GM18867 (cell line): ENCODE measurements around the gene TXNDC8.
A peak's percentile ranks its signal among the peaks of the same experiment; 100 is the strongest.
"Not testable (repeated sequence)": the region's sequence is repeated elsewhere in the genome, so short reads cannot be mapped to it uniquely, and the experiment has no call there.

Experiments
- ATAC-seq: cut with Tn5 transposase; IDR thresholded peaks from one replicate; pipeline ENCODE4 v1.9.1; 2021; ENCODE audit warnings: mild to moderate bottlenecking, moderate library complexity; ENCODE audit not compliant: unreplicated experiment

The TXNDC8 gene

DNA sequence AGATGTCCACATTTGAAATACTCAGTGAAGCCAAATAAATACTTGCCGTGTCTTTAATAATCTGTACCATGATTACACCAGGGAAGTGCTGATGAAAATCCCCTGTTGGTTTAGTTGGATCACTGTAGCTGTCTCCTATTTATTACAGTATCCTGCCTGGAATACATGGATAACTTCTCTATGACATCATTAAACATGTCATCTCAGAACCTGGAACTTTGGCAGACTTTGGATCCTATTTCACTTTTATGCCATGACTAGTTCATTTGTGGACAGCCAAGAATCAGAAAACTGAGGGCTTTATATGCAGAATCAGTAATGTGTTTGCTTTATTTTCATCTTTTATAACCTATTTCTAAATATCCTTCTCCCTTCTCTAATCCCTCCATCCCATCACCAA is at the start of gene TXNDC8:
TXNDC8 (minus strand) TSS at position 137 of the 400 bp plus-strand sequence.
- ATAC-seq, result no peak

DNA sequence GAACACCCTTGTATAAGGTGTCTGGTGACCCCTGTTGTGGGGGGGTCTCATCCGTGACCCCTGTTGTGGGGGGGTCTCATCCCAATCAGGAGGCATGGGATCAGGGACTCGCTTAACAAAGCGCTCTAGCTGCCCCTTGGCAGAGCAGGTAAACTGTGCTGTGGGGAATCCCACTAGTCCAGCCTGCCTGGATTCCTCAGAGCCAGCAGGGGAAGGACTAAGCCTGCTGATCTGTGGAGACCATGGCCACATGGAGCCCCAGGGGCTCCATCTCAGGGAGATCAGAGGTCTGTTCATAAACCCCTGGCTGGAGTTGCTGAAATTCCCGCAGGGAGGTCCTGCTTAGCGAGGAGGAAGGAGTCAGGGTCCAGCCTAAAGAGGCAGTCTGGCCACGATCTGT is 45.8 kb upstream of the TXNDC8 start:
- ATAC-seq, result no peak

DNA sequence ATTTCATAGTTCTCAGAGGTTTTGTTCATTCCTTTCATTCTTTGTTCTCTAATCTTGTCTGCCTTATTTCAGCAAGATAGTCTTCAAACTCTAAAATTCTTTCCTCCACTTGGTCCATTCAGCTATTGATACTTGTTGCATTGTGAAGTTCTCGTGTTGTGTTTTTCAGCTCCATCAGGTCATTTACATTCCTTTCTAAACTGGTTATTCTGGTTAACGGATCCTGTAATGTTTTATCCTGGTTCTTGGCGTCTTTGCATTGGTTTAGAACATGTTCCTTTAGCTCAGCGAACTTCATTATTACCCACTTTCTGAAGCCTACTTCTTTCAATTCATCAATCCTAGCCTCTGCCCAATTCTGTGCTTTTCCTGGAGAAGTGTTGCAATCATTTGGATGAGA is 45.1 kb upstream of the TXNDC8 start:
- no peak for ATAC-seq

DNA sequence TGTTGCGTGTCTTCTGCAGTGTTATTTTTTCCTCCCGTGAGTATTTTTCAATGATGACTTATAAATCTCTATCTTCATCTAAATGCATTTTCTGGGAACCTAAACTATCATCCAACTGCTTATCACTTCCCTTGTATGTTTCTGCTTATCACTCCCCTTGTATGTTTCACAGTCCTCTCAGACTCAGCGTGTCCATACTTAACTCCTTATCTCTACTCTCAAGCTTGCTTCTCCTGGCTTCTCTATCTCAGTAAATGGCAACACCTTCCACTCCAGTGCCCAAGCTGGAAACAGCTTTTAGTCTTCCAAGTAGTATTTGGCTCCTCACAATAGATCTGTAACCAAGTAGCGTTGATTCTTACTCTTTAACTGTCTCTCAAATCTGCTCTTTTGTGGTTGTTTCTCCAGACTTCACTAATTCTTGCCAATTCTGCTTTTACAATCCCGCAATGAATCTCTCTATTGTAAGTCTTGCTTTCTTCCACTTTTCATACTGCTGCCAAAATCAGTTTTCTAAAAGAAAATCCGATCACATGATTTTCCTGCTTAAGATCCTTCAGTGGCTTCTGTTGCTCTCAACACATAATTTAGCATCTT is 33.8 kb upstream of the TXNDC8 start:
- no peak for ATAC-seq

DNA sequence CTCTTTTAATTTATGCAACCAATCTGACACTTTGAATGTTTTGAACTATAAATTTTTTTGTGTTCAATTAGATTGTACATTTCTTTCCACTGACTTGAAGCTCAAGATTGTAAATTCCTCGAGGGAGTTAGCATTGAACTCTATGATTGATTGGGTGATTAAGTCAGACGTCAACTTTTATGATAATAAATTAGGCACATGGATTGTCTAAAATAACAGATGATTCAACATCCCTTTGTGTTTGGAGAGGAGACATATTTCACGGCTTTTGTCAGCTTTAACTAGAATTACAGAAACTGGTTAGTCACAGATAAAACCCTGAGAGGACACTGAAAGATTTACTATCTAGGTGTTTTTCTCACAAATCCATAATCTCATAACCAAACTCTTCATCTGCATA is 32.7 kb upstream of the TXNDC8 start:
- ATAC-seq, result no peak

DNA sequence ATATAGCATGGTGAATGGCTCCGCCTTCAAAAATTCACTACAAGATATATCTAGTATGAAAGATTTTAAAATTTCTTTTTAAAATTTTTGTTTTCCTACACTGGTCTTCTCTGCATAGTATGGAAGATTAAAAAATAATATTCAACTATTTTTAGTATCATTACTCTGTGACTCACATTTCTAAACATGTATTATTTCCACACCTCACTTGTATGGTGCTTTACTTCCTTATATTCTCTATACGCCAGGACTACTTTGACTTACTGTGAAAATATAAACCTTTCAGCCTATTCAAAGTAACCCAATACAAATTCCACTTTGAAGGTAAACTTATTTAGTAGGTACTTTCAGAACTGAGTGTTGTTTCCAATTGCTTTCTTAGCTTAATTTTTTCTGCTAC is 26.8 kb upstream of the TXNDC8 start:
- ATAC-seq, result no peak

DNA sequence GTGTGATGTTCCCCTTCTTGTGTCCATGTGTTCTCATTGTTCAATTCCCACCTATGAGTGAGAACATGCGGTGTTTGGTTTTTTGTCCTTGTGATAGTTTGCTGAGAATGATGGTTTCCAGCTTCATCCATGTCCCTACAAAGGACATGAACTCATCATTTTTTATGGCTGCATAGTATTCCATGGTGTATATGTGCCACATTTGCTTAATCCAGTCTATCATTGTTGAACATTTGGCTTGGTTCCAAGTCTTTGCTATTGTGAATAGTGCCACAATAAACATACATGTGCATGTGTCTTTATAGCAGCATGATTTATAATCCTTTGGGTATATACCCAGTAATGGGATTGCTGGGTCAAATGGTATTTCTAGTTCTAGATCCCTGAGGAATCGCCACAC is 21.3 kb upstream of the TXNDC8 start:
- ATAC-seq, result not testable (repeated sequence)

DNA sequence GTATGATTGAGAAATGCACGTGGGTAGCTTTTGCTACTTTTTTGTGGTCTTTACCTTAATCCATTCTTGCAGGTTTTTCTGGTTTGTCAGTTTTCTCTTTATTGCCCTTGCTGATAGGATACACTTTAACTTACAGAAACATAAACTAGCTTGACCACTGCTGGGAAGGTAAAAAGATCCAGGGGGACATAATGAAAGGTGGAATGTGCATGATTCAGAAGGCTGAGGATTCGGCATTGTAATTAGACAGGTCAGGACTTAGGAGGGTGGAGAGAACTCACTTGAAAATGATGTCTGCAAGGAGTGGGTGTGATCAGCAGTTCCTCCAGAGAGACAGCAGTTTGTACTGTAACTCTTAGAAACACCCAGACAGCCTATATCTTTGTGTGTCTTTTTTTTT is 19.8 kb upstream of the TXNDC8 start:
- ATAC-seq, result no peak

DNA sequence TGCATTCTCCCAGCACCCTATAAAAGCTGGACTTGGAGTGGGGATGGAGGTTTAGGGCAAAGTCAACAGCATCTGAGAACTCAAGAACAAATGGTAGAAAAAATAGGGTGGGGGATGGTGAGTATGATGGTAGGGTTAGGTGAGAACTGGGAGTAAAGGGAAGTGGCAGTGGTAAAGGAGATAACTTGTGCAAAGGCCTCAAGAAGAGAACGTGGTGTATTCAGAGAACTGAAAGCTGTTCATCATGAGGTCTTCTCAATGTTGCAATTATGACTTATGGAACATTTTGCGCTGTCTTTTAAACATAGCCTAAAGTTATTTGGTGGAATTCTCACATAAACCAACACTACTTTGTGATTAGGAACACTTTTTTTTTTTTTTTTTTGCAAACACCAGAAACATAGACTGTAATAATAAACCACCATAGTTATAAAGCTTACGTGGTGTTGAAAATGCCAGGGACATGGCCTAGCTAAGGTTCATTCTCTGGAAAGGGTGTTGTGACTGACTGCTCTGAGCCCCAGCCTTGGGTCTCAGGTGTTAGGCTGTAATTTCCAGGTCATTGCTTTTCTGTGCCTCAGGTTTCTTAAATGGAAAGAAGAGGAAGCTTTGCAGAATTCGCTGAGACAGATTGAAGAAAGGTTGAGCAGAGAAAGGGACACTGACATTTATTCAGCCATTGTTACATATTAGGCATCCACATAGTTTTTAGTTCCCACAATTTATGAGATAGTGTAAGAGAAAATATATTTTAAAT is 19.2 kb upstream of the TXNDC8 start:
- no peak for ATAC-seq

DNA sequence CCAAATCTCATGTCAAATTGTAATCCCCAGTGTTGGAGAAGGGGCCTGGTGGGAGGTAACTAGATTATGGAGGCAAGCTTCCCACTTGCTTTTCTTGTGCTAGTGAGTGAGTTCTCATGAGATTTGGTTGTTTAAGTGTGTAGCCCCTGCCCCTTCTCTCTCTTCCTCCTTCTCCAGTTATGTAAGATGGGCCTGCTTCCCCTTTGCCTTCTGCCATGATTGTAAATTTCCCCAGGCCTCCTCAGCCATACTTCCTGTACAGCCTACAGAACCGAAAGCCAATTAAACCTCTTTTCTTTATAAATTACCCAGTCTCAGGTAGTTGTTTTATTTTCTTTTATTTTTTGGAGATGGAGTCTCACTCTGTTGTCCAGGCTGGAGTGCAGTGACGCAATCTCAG is 18.2 kb upstream of the TXNDC8 start:
- ATAC-seq, result no peak

DNA sequence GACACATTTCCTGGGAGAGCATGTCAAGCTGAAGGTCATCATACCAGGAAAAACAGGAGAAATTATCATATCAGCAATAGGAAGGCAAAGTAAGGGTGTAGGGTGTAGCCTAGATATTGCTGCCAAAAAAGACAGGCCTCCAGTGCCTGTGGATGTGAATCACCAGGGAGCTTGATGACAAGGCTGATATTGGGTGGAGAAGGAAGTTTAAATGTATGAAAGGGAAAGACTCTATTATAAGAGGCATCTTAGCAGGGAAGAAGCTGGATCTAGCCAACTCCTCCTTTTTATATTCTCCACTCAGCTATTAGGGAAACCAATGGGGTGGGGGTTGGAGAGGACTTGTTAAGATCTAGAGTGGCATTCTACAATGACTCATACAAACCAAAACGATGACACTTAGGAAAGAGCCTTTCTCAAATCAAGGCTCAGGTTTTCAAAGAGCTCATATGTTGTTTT is 13.4 kb upstream of the TXNDC8 start:
- ATAC-seq, result no peak

DNA sequence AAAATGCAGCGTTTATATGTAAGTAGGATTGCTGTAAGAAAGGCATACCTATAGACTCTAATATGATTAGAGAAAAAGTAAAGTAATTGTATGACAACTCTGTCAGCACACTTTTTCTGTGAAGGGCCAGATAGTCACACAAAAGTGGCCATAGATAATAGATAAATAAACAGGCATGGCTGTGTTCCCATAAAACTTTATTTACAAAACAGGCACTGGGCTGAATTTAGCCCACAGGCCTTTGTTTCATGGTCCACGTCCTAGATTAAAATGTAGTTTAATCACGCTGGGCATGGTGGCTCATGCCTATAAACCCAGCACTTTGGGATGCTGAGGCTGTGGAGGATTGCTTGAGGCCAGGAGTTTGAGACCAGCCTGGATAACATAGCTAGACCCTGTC is 8.7 kb upstream of the TXNDC8 start:
- ATAC-seq, result no peak

DNA sequence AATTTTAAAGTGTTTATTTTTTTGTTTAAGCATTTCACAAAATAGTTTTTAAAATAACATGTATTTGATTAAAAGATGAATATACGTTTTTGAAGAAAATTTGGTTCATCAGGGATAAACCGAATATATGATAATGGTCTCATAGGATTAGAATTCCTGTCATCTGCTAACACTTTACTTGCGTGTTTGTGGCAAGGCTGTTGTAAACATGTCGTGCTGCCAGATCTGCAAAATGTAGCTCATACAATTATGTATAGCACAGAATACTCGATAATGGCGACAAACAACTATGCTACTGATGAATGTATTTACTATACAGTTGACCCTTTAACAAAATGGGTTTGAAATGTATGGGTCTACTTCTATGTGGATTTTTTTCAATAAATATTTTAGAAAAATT is 7.2 kb upstream of the TXNDC8 start:
- no peak for ATAC-seq

DNA sequence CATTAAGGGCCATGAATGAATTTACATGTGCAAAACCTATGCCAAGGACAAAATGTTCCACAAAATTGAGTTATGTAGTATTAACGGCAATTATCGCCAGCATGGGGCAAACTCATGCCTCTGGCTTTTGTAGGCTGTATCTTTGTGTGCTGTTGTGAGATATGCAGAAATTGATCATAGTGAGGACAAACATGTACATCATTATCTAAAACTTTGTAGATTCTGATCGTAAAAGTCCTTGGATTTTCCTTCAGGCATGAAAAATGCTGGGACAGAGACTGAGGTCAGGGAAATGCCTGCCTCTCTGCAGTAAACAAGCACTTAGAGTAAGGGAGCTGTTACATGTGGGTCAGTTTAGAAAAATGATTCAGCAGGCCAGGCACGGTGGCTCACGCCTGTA is 5.9 kb upstream of the TXNDC8 start:
- no peak for ATAC-seq

DNA sequence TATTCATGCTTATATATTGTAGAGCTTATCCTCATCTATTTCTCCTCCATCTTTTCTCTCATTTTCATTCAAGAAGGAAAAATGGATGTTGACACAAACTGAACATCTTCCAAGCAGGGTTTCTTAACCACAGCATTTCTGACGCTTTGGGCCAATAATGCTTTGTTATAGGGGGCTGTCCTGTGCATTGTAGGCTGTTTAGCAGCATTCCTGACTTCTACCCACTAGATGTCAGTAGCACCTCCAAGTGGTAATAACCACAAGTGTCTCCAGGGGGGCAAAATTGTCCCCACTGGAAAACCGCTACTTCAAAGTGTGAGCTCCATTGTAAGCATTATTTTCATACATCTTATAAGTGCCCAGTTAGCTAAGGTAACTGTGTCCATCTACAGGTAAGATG is 2.6 kb upstream of the TXNDC8 start:
- ATAC-seq, result no peak

DNA sequence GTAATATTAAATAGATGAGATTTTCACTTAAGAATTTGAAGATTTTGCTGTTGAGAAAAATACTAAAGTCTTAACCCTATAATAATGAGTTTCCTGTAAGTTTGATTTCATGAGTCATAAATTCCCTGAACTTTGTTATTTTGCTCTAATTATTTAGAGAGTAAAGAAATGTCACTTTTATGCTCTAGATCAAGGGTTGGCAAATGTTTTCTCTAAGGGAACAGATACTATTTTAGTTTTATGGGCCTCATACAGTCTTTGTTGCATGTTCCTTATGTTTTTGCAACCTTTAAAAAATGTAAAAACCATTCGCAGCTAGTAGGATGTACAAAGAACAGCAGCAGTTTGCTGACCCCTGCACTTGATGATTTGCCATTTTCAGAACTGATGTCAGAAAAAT is 480 bp upstream of the TXNDC8 start:
- ATAC-seq, result no peak

DNA sequence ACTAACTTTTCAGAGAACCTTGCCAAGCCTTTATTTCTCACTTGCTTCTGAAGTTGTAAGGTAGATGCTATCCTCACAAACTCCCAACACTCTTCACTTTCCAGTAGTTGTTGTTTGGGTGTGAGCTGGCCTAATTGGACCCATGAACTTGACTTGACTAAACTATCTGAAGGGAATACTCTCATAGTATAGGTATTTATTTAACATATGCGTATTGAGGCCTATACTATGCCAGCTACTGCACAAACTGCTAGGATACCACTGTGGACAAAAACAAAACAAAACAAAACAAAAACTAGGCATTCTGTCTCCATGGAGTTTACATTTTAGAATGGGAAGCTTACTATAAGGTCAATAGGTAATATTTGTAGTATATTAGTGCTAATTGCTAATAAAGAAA is 1.3 kb downstream of the TXNDC8 start:
- ATAC-seq, result no peak

DNA sequence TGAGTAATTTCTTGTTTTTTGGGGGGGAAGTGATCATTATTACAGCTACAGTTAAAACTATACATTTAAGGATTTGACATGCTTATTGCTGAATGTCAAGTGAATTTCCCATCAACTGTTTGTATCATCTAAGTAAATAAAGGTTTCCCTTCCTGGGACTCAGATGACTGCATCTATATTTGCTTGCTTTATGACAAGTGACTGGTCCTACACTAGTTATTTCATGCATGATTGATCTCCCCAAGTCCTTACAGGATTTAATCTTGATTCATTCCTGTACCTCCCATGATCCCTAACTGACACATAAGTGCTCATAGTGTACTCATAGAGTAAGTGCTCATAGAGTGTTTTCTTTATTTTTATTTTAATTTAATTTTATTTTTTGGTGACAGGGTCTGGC is 2.8 kb downstream of the TXNDC8 start:
- ATAC-seq, result no peak

DNA sequence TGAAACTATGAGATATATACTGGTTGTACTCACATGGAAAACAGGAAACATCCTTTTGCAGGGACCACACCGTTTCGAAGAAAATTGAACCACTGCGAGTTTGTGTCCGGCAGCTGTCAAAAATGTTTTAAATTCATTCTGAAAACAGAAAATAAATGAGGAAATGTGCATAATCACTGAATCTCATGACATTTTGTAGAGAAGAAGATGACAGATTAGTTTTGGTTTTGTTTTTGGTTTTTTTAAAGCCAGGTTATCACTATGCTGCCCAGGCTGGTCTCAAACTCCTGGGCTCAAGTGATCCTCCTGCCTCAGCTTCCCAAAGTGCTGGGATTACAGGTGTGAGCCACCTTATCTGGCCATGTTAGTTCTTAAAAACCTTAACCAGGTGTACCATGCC is 3.5 kb downstream of the TXNDC8 start:
- ATAC-seq, result peak; percentile 88

DNA sequence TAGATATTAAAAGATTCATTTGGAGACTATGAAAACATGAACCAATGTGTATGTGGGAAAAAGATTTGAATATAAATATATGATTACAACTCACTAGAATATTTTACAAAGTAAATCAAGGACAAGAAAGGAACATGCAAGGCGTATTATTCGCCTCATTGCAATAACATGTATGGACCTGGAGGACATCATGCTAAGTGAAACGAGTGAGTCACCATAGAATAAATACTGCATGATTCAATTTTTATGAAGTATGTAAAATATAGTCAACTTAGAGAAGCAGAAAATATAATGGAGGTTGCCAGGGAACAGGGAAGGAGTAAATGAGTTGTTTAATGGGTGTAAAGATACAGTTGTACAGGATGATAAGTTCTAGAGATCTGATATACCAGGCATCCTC is 4.9 kb downstream of the TXNDC8 start:
- no peak for ATAC-seq

DNA sequence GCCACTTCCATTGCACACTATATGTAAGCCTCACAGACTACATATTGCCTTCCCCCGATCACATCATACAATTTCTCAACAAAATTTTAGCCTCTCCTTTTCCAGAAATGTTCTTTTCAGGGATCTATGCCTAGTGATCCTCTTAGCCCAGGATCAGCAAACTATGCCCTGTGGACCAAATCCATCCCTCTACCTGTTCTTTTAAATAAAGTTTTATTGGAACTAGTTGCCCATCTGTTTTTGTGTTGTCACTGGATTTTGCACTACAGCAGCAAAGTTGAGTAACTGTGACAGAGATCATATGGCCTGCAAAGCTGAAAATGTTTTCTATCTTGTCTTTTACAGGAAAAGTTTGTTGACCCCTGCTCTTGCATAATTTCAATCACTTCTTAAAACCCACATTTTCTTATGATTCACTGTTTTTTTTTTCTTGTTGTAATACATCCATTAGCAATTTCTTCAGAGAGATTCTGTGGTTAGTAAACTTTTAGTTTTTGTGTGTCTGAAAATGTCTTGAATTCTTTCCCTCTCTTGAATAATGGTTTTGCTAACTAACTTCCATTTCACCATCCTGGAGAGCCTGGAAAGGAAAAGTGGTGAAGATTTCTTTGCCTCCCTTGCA is 7.1 kb downstream of the TXNDC8 start:
- no peak for ATAC-seq

DNA sequence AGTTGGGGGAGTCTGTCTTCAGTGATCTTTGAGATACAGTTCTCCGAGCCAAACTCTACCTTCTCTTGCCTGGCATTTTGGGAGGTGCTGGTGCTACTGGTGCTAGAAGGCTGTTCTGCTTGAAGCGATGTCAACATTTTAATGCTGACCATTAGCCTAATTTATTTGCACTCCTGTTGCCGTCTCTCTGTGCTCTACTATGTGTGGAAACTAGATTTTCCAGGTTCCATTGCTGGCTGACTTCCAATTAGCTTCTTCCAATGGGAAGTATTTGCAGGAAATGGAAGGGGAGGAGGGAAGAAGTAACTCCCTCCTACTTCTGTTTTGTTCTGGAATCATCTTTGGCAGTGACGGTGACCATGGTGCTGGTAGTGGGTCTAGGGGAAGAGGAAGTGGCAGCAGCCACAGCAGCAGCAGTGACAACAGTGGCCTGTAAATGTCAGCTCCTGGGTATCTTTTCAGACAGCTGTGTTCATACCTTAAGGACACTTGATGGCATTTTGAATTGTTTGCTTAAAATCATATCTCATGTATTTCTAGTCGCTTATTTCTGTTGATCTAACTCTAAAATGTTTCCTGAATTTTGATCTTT is 7.9 kb downstream of the TXNDC8 start:
- no peak for ATAC-seq
